WI38 (cell line): ENCODE results near the gene LARP4B.

Experiments used
- H3K4me3 ChIP-seq: 2 replicates; pipeline ENCODE4 v1.5.1; 2011; ENCODE audit warnings: low read depth, mild to moderate bottlenecking, control low read depth, low read length
- TF ChIP-seq, protein P1 (sequence below): IDR thresholded peaks from 2 replicates; pipeline ENCODE4 v1.5.1; 2012; ENCODE audit warnings: low read depth, mild to moderate bottlenecking, control low read depth, low read length

LARP4B gene

DNA sequence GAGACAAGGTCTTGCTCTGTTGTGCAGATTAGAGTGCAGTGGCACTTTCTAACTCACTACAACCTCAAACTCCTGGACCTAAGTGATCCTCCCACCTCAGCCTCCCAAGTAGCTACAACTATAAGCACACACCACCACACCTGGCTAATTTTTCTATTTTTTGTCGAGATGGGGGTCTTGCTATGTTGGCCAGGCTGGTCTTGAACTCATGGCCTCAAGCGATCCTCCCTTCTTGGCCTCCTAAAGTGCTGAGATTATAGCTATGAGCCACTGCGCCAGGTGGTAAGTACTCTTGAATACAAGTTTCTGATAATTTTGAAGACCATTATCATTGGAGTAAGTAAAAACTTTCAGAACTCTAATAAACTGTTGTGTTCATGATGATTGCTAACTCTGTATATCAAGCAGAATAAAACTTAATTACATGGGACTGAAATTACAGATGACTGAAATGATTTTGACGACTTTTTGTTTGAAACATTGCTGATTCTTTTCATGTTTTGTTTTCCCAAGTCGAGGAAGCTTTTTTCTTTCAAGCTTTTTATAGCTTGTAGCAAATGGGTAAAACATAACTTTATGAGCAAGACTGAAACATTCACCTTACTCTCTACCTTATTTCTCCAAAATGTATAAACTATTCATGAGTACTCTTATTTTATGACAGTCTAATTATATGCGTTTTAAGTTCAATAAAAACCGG lies 14.6 kb downstream of the LARP4B start:
- TF ChIP-seq, protein P1, sequence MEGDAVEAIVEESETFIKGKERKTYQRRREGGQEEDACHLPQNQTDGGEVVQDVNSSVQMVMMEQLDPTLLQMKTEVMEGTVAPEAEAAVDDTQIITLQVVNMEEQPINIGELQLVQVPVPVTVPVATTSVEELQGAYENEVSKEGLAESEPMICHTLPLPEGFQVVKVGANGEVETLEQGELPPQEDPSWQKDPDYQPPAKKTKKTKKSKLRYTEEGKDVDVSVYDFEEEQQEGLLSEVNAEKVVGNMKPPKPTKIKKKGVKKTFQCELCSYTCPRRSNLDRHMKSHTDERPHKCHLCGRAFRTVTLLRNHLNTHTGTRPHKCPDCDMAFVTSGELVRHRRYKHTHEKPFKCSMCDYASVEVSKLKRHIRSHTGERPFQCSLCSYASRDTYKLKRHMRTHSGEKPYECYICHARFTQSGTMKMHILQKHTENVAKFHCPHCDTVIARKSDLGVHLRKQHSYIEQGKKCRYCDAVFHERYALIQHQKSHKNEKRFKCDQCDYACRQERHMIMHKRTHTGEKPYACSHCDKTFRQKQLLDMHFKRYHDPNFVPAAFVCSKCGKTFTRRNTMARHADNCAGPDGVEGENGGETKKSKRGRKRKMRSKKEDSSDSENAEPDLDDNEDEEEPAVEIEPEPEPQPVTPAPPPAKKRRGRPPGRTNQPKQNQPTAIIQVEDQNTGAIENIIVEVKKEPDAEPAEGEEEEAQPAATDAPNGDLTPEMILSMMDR, result no peak
- H3K4me3 ChIP-seq, result no peak overlapping the region

DNA sequence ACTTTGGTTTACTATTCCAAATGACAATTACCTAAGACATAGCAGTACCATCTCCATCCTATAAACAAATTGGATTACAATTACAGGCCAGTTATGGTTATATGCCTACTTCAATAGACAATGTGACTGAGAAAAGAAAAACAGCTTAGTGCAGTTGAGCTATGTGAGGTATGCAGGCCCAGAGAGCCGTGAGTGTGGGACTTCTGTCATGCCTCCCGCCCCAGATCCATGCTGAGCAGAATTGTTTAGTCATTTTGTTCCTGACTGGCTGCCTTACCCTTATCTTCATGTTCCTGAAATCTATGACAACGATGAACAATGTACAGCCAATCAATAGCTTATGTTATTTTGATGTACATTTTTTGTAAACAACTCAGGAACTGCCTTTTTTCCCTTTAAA lies 21.7 kb downstream of the LARP4B start:
- no peak overlapping the region for H3K4me3 ChIP-seq
- TF ChIP-seq, protein P1, result no peak

DNA sequence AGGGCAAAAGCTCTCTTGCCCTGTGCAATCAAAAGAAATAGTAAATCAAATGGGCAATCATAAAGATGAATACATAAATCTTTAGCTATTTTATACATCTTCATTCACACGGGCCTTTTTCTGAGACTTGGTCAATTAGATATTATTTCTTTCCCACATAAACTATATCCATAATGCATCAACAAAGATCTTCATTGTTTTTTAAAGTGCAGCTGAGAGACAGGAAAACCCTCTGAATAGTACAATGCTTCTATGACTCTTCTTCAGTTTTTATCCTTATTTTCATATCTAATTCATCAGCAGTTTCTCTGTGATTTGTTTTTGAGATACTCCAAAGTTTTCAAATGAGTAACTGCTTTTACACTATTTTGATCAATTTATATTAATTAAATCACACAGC lies 25.5 kb downstream of the LARP4B start:
- TF ChIP-seq, protein P1, result no peak
- no peak overlapping the region for H3K4me3 ChIP-seq

DNA sequence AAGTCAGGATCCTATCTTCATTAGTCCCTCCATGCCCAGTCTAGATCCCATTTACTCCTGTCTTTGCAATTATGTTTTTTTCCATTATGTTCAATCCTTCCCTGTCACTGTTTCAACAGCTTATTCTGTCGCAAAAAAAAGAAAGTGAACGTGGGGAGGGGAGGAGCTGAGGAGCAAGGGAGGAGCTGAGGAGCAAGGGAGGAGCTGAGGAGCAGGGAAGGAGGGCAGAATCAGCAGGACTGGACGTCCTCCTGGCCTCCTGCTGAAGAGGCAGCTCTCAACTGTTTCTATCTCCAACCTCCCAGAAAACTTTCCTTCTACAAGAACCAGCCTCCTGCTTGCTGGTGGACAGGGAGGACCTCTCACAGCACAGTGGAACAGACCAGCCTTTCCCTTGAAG lies 26.0 kb downstream of the LARP4B start:
- TF ChIP-seq, protein P1, result no peak
- no peak overlapping the region for H3K4me3 ChIP-seq

DNA sequence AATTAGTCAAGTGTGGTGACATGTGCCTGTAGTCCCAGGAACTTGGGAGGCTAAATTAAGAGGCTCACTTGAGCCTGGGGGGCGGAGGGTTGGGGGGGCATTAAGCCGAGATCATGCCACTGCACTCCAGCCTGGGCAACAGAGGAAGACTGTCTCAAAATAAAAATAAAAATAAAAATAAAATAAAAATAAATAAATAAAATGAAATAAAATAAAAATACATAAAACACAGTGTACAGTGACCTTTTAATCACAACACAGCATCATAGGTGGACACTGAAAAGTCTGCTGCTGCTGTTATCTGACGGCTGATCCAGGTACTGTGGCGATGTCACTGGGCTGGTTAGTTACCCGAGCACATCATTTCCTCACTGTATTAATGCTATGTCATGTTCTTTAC lies 27.1 kb downstream of the LARP4B start:
- no peak overlapping the region for H3K4me3 ChIP-seq
- TF ChIP-seq, protein P1, result no peak

DNA sequence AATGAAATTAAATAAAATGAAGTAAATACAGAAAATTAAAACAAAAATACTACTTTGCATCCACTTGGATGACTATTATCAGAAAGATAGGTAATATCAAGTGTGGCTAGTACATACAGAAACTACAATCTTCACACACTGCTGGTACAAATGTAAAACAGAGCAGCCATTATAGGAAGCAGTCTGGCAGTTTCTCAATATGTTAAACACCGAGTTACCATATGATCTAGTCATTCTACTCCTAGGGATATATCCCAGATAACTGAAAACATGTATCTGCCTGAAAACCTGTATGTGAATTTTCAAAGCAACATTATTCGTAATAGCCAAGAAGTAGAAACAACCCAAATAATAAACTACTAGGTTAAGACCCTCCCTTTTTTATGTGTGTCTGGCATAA lies 33.4 kb downstream of the LARP4B start:
- H3K4me3 ChIP-seq, result no peak overlapping the region
- TF ChIP-seq, protein P1, result no peak

DNA sequence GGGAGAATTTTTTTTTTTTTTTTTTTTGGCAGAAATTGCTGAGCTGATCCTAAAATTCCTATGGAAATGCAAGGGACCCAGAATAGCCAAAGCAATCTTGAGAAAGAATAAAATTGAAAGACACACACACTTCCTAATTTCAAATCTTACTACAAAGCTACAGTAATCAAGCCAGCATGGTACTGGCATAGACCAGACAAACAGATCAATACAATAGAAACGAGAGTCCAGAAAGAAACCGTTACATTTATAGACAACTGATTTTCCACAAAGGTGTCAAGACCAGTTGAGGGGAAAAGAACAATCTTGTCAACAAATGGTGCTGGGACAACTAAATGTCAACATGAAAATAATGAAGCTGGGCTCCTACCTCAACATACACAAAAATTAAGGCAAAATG lies 34.5 kb downstream of the LARP4B start:
- TF ChIP-seq, protein P1, result no peak
- H3K4me3 ChIP-seq, result no peak overlapping the region
